Endometrial microvascular endothelial cells (primary cell): ENCODE measurements around the gene GPR12. TPM values are rescaled to one million over a fixed set of nuclear protein-coding genes. Genes with fewer than 3 reads are reported as not detected.

ENCODE experiments used
- in situ Hi-C: cut with HindIII; loops from 2 replicates; pipeline ENCODE4 v1.10.0; 2017; ENCODE audit warnings: low sequenced_read_pairs, low pct_unique_long_range_greater_than_20kb; ENCODE audit errors: inconsistent ontology term
- total RNA-seq: library from RNA; depleted of rRNA; stranded (reverse); fragments of >200 nt; gene quantifications from one replicate; pipeline ENCODE4 v1.2.3, GENCODE V29; 2015; ENCODE audit errors: inconsistent ontology term

GPR12 gene
- total RNA-seq = not detected

DNA sequence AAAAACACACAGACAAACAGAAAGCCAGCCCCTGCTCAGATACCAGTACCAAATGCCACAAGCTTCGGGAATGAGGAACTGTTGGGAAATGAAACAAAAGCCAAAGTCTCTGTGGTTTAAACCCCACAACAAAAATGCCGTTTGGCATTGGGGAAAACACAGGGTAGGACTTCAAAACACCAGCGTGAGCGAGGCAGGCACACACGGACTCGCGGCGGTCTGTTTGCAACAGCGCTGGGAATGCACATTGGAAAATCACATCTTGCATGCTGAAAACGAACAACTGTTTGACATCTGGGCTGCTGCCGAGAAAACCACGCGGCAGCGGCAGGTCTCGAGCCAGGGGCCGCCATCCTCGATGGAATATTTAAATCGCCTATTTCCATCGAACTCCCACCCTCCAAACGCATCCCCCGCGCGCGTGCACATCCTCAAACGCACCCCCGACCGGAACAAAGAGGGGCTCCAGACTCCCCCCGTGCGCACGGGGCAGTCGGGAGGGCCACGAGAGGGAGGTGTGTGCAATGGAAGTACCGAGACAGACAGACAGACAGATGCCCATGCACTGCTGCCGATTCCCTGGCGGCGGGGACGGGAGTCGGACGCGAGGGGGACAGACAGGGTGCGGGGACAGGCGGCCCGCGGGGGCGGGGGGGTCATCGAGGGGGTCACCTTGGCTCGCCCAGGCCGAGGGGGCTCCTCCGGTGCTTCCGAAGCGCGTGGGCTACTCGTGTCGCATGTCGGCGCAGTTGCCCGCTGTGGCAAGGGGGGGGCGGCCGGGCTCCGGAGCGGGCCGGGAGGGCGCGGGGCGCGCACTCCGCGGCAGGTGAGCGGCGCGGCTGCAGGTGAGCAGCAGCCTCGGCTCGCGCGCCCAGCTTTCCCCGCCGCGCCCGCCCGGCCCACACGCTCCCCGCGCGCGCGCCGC, at the start of gene GPR12:
TSS of gene GPR12 (minus strand) at position 880 of the 925 bp plus-strand sequence. CDS start 959 bp downstream, outside the sequence.
- in situ Hi-C loops = no loop called here

DNA sequence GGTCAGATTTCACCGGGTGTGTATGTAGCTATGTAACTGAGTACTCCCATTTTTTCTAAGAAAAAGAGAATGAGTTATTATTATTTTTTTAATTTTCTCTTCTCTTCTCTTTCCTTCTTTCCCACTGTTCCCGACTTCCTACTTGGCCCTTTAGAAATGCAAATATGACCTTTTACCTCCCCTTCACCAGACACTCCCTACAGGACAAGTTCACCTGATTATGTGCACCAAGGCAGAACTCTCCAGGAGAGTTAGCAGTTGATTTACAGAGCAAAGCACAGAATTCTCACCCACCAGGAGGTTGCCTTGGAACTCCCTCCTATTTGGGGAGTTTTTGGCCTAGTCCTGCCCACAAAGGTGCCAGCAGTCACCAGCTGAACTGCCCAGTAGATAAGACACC, 49.5 kb upstream of the GPR12 start:
- in situ Hi-C loops = no loop called here

DNA sequence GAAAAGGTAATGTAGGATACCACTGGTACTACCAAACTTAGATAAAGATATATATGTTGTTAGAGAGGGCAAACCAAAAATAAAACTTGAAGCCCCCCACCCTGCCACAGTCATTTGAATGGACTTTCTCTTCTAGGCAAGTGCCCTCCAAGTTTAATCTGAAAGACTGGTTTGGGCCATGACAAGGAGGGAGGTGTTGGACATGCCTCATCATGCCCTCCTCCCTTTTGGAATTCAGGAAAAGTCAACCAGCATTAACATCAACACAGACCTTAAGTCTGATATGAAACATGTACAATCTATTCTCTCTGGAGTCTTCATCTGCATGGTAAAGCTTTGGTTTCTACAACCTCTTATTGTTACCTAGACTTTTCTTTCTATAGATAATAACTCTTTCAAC, 46.3 kb upstream of the GPR12 start:
- in situ Hi-C loops = no loop called here

DNA sequence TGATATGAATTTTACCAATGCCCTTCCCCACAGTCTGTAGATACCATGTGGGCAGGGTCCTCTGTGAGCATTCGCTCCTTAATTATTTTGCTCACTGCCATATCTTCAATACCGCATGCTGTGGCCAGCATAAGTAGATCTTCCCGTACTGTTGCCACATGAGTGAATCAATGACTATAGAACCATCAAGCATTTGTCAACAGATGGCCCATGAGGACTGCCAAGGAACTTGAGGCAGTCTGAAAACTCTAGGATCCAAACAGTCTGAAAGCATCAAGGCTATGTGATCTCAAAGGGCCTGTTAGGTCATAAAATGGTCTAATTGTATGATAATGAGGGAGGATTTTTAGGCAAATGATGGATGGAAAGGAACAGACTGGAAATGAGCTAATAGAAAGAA, 27.4 kb upstream of the GPR12 start:
- in situ Hi-C loops = no loop called here

DNA sequence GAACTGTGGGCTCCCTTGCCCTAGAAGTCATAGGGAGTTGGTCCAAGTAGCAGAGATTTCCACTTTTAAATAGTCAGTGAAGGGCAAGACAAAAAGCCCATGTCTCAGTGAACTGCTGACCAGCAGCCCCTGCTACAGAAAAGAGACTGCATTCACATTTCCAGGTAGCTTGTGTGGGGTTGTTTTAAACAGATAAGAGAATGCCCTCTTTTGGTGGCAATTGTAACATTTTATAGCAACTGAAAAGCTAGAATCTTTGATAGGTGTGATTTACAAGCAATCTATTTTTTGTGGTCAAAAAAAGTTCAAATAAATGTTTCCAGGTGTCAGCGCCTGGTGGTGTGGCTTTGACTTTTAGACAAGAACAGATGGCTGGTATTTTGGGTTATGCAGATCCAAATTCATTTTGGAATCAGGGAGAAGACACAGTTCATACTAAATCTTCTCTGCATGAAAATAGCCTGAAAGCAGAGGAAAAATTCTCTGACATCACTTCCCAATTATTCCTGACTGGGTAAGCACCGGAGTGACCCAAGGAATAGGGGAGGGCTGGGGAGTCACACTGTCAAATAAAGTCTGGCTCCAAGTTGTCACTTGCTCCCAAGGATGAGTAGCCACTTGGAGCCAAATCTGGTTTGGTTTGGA, 26.2 kb upstream of the GPR12 start:
- in situ Hi-C loops = no loop called here

- in situ Hi-C loops = no loop called here
Measured at GRCh38 chr13:26785838-26786630, 25.4 kb upstream of the GPR12 start.

GRCh38 chr13:26784704-26785639, 24.4 kb upstream of the GPR12 start:
- in situ Hi-C loops = no loop called here

- in situ Hi-C loops = no loop called here
Measured at GRCh38 chr13:26780411-26780810, 19.8 kb upstream of the GPR12 start.

- in situ Hi-C loops = no loop called here
Measured at GRCh38 chr13:26779321-26779720, 18.7 kb upstream of the GPR12 start.

DNA sequence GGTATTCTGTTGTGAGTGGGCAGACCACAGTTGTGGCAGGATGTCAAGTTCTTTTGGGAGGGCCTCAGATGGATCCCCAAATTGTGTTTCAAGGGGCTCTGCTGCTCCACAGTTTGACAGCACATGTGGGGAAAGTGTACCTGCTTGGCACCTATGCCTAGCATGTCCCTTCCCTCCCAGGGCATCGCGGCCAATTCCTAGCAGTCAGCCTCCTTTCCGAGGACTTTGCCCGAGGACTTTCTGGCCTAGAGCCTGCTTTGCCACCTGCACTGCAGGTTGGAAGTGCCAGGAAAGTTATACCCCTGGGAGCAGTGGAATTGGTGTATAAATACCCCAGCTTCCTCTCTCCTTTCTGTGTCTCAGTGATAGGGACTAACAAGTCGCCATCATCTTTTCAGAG, 11.9 kb upstream of the GPR12 start:
- in situ Hi-C loops = no loop called here

DNA sequence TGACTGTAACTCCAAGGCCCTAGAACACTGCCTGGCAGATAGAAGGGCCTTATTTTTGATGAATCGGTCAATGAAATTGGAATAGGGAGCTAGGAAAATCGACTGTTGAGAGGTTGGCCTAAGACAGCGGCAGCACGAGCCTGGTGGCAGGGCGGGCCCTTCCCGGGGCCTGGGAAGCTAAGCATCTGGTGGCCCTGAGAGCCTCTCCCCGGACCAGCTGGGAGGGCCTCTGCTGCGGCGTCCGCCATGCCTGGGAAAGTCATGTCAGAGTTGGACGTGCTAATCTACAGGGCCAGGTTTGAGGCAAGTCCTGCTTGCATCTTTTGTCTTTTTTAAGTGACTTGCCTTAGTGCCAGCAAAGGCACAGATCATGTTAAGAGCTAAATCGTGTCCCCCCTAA, 11.2 kb upstream of the GPR12 start:
- in situ Hi-C loops = no loop called here

DNA sequence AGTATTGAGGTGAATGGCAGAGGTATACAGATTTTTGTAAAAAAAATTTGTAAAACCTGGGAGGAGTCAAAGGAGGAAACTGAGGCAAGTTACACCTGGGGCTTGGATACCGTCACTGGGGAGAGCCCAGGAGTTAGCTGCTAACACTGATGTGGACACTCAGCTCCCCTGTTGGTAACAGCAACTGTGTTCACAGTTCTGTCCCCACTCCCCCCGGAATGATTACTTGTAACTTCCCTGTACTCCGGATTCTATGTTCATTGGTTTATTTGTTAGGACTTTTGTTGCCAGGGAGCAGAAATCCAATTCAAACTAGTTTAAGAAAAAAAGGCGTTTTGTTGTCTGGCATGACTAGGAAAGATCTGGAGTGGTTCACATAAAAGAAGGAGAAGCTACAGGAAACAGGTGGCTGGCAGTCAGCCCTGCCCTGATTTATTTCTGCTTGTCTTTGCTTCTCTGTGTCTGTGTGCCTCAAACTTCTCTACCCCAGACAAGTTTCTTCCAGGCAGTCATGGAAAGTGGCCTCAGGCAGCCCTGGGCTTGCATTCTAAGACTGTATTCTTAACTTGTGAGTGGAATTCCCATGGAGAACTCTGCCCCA, 2.3 kb upstream of the GPR12 start:
- in situ Hi-C loops = no loop called here

DNA sequence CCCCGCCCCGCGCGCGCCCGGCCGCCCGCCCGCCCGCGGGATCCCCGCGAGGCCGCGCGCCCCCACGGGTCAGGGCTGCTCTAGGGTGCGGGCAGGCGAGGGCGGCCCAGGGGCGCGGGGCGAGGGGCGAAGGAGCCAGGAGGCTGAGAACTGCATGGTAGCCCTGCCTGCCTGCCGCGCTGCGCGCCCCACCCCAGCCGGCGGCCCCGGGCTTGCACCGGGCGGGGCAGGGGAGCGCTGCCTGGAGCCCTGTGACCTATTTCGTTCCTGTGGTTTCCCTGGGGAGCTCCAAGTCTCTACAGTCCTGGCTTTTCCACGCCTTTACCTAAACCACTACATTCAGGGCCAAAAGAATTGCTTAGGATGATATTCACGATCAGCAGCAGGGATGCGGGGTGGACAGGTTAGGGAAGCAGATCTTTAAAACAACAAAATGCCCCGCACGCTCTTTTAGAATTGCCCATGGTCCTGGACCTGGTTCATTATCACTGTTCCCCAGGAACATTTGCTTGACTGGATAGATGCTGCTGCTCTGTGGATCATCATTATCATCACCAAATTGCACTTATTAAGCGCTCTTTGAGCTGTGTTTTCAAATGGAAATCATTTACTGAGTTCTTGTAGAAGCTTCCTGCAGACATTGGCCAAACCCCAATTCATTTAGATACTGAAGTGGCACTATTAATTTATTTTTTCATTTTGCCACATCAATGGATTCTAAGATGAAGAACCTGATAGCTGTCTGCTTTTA, 421 bp upstream of the GPR12 start:
- in situ Hi-C loops = no loop called here

GRCh38 chr13:26759249-26759906, 1.2 kb downstream of the GPR12 start:
- in situ Hi-C loops = no loop called here

- in situ Hi-C loops = no loop called here
Measured at GRCh38 chr13:26758496-26759157, 2.0 kb downstream of the GPR12 start.

DNA sequence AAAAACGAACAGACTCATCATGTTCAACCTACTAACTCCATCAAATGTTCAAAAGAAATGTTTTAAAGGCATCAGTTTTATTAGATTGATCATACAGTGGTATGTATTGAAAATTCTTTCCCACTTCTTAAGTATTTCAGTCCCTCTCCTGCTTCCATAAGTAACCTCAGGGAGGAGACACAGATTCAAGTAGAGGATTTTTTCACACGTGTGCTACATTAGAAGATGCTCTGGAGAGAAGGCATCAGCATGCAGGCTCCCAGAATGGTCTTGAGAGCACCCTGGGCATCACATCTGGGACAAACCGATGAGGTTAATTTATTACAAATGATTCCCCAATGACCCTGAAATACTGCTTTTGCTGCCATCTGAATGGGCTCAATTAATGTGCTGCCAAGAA, 3.6 kb downstream of the GPR12 start:
- in situ Hi-C loops = no loop called here
